HUDEP-2 (cell line): Measurements from ENCODE around the gene FGF6.
"Not testable (repeated sequence)": the region's sequence is repeated elsewhere in the genome, so short reads cannot be mapped to it uniquely, and the experiment has no call there.

Experiments used
- DNase-seq, 76 experiments: peaks; one replicate each; lab custom pipeline; 2025; ENCODE audit not compliant: unreplicated experiment in 76 of 76; lab: John Stamatoyannopoulos, UW

Gene FGF6, protein sequence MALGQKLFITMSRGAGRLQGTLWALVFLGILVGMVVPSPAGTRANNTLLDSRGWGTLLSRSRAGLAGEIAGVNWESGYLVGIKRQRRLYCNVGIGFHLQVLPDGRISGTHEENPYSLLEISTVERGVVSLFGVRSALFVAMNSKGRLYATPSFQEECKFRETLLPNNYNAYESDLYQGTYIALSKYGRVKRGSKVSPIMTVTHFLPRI

DNA sequence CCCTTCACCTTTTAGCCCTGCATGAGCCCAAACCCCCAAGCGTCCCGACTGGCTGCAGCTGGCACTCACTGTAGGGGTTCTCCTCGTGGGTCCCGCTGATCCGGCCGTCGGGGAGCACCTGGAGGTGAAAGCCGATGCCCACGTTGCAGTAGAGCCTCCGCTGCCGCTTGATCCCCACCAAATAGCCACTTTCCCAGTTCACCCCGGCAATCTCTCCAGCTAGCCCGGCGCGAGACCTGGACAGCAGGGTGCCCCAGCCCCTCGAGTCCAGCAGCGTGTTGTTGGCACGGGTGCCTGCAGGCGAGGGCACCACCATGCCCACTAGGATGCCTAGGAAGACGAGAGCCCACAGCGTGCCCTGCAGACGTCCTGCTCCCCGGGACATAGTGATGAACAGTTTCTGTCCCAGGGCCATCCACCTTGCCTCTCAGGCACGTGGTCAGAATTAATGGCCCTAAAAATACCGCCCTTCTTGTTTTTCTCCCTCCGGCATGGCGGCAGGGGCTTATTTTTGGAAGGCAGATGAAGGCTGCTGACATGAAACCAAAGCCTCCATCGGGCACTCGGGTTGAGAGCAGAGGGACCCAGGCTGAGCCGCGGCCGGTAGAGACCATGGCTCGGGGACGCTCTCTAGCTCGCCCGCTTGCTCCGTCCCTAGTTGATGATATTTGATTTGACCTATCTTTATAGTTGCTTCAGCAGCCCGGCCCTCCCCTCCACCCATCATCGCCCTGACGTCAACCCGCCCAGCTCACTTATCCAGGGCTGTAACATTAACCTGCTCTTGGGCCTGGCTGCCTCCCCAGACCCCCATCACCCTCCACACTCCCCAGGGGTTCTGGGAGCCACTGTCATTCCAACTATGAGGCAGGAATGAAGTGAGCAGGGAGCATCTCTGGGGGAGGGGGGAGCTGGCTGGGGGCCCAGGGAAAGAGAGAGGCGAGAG lies at the start of gene FGF6:
FGF6 (minus strand) TSS at position 660 of the 946 bp plus-strand sequence; CDS start at position 415, 245 bp downstream.
- no peak for DNase-seq

DNA sequence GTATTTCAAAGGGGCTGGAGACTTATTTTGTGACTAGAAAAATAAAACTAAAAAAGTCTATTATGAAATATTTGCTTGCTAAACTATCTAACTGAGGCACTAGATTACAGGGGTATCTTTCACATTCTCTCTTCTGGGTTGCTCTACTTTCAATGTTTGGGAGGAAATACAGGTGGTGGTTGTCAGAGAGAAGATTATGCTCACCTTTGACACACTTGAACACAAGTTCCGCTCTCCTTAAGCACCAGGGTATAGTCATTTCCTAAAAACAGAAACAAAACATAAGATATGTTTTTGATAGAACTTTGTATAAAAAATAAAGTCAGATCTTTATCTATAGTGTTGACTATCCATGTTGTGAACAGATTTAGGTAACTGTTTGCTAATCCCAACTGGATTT lies 45.4 kb upstream of the FGF6 start:
- DNase-seq = no peak

DNA sequence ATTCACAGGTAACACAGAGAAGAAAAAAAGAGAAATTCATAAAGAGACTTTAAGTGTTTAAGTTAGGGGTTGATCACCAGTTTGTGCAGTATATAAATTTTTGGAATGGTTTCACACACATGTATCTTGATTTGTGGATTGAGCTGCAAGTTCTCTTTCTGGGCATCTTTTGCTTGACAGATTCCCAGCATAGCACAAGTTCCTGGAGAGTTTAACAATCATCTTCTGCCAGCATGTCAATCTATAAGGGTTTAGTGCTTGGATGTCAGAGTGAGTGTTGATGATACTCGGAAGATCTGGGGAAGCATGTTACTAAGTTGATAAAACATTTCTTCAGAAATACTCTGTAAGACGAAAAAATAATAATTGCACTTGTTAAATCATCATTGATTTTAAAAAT lies 43.9 kb upstream of the FGF6 start:
- no peak for DNase-seq

DNA sequence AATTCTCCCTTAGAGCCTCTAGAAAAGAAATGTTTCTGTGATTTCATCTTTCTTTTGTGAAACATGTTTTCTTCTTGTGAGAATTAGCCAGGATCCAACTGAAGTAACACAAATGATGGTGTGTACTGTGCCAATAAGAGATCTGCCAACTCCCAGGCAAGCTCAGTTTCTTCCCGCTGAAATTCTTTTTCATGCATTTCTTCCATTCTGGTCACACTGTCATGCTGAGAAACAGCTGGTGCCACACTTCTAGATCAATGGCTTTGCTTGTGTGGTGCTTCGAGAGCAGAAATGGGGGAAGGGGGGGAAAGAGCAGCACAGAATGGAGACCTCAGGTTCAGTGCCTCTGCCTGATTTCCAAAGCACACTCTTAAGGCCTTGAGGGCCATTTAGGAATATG lies 41.4 kb upstream of the FGF6 start:
- DNase-seq = no peak

DNA sequence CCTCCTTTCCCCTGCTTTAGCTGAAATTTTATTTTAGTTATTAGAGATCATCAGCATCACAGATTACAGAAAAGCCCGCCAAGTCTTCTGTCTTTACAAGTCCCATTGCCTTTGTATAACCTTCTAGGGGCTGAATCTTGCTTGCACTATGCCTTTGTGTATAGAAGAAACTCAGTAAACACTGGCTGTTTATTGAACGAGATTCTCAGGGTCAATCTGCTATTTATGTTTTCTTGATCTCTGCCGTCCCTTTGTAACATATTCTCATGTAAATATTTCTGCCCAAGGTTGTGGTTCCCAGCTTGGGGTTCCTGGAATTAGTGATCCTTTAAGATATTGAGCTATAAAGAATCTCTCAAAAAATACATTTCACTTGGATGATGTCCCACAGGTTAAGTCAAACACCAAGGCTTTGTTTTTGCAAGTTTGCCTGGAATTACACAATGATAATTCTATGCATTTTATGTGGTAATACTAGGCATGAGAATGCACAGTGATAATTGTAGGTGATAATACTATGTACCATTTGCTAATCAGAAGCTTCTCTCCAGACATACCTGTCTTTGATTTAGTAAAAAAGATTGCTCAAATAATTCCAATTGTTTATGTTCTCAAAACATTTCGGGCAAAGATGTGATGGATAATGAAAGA lies 40.6 kb upstream of the FGF6 start:
- DNase-seq = no peak

DNA sequence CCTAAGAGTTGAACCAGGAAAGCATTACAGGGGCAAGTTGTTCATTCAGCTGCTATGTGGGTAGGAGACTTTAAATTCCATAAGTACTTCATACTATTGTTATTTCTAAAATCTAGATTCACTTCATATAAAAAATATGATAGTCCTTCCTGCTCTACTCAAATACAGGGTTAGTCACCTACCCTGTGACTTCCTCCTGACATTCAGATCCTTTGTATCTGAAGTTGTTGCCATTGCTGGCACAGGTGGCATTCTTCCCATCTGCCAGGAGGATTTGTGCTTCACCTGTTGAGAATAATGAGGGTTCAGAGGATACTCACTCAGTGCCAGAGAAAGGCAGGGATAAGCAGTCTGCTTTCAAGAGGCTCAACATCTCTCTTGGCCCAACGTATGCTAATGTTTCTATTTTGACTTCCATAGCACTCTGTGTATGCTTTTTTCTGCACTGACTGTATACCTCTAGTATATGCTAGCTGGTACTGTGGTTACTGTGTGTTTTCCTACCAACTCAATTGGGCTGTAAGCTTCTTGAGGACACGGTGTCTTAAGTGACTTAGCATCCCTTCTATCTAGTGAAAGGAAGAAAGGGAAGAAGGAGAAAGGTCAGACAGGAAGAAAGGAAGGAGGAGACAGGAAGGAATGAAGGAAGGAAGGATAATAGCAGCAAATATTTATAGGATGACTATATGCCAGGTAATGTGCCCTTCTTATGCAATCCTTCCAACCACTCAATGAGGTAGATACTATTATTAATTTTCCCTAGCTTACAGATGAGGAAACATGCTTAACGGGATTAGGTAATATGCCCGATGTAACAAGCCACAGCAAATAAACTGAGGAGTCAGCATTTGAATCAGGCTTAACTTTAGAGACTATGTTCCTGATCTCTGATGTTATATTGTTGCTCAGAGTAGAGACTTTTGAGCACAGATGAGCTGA lies 38.5 kb upstream of the FGF6 start:
- no peak for DNase-seq

DNA sequence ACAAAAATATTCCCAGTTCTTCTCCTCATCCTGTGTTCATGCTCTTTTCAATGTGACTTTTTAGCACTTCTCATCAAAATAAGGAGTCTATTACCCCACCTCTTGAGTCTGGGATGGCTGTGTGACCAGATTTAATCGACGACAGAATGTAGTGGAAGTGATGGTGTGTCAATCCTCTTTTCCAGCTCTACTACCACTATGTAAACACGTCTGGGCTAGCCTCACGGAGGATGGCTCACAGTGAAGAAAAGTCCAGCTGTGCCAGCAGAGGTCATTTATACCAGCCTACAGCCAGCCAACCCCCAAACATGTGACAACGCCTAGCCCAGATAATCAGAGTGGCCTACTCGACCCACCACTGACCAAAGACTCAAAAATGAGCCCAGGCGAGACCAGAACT lies 37.3 kb upstream of the FGF6 start:
- DNase-seq = no peak

DNA sequence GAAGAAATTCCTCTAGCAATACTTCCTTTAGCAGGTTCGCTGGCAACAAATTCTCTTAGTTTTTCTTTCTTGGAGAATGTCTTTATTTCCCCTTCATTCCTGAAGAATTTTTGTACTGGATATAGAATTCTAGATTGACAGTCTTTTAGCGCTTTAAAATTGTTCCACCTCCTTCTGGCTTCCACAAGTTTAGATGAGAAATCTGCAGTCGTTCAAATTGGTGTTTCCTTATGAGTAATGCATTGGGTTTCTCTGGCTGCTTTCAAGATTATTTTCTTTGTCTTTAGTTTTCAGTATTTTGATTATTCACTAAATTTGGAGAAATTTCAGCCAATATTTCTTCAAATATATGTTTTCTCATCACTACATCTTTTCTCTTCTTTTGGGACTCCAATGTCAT lies 33.3 kb upstream of the FGF6 start:
- no peak for DNase-seq

DNA sequence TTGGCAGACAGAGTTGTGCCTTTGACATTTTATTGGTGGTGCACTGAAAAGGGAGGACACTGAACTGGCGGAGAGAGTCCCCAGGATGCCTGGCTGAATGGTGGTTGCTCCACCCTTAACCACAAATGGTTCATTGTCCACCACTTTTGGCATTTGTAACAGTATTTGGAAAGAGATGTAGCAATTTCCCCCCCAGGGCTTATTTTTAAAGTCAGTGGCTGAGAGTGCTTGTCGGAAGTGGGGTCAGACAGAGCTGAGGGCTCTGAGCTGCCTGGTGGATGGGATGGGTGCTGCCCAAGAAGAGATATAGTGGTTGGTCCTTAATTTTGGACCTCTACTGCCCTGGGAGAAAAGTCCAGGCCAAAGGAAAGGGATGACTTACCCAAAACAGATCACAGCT lies 31.5 kb upstream of the FGF6 start:
- no peak for DNase-seq

DNA sequence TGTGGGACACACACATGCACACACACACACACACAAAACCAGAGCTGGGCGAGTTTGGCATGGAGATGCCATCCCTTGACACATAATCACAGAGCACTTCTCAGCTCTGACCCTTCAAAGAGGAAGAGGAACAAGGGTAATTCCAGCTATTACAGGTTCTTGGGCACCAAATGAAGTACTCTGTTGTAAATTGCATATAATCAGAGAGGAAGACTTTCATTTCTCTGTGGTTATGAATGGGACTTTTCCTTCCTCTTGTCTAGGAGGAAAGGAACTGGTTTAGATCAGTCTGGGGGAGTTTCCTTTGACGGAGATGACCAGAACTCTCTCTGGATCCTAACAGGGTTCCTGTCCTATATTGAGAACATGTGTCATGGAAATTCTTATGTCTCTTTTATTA lies 26.4 kb upstream of the FGF6 start:
- no peak for DNase-seq

DNA sequence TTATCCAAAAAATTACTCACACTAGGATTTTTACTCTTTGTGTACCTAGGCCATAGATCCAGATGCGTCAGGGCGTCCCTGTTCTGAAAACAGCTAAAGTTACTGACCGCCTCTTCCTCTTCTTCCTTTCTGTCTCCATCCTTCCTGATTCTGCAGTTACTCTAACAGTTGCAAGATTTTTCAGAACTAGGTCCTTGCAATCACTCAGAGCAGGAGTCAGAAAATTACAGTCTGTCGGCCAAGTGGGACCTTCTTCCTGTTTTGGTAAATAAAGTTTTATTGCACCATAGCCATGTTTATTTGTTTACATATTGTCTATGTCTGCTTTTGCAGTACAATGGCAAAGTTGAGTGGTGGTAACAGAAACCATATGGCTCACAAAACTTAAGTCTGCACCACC lies 25.6 kb upstream of the FGF6 start:
- DNase-seq = no peak

DNA sequence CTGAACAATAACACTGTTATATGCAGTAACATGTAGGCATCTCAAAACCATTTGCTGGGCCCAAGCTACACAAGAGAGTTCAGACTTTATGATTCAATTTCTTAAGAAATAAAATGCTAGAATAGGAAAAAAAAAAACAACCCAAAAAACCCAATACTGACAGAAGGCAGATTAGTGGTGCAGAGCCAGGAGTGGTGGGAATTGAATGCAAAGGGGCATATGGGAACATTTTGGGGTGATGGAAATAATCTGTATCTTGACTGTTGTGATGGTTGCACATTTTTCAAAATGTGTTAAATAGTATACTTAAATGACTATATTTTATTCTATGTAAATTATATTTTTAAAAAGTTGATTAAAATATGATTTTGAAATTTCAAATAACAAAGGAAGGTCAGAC lies 23.4 kb upstream of the FGF6 start:
- no peak for DNase-seq

DNA sequence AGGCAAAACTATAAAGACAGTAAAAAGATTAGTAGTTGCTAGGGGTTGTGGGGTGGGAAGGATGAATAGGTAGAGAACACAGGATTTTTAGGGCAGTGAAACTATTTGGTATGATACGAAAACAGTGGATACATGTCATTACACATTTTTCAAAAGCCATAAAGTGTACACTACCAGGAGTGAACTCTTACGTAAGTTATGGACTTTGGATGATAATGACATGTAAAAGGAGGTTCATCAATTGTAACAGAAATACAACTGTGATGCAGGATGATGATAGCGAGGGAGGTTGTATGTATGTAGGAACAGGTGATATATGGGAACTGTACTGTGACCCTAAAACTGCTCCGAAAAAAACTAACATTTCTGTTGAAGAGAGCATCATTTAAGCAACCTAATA lies 15.1 kb upstream of the FGF6 start:
- DNase-seq = no peak

DNA sequence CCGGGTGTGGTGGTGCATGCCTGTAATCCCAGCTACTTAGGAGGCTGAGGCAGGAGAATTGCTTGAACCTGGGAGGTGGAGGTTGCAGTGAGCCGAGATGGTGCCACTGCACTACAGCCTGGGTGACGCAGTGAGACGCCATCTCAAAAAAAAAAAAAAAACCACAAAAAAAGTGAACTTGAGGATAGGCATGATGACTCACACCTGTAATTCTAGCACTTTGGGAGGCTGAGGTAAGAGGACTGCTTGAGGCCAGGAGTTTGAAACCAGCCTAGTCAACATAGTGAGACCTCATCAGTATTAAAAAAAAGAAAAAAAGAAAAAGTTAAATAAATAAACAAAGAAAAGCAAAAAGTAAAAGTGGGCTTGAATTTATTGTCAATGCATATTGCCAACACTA lies 10.2 kb upstream of the FGF6 start:
- not testable (repeated sequence) for DNase-seq

DNA sequence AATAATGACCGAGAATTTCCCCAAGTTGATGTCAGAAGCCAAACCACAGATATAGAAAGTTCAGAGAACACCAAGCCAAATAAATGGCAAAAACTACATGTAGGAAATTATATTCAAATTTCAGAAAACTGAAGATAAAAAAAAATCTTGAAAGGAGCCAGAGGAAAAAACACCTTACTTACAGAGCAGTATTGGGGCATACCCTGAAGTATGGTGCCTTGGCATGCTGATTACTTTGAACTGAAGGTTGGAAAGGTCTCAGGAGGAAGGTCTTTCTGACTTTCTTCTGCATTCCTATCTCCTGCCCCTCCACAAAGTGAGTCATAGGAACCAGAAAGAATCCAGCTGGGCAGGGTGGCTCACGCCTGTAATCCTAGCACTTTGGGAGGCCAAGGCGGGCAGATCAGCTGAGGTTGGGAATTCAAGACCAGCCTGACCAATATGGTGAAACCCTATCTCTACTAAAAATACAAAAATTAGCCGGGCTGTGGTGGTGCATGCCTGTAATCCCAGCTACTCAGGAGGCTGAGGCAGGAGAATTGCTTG lies 8.8 kb upstream of the FGF6 start:
- no peak for DNase-seq

DNA sequence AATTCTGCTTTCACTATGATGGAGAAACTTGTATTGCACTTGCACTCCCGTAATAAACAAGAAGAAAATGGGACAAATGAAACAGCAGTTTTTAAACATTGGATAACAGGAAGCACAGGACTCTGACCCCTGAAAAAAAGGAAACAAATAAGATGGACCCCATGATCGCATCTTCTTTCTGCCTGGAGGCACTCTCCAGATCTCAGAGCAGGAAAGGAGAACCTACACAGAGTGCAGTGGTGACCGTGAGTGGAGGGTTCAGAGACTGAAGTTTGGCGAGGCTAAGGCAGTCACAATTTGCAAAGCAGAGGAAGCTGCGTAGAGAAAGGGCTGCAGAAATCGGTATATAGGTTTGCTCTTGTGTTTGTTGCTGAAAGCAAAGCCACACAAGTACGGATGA lies 6.1 kb upstream of the FGF6 start:
- no peak for DNase-seq

DNA sequence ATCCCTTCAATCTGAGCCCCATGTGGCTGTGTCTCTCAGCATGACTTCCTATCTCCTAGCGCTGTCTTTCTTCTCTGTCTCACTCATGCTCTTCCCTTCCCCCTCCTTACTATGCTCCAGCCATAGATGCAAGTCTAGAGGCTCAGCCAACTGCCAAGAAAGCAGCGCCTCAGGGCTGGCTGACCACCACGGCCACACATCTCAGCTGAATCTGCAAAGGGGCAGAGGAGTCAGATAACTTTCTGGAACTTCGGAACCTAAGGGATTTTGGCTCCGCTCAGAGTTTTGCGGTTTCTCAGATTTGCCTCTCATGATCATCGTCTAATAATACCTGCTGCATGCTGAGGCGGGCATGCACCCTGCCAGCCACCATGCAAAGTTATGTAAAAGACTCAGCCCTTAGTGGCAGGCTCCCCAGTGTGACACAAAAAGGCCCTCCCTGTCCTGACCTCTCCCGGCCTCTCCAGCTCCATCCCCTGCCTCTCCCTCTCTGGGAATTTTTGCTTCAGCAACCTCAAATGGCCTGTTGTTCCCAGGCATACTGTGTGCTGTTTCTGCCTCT lies 5.0 kb upstream of the FGF6 start:
- no peak for DNase-seq

DNA sequence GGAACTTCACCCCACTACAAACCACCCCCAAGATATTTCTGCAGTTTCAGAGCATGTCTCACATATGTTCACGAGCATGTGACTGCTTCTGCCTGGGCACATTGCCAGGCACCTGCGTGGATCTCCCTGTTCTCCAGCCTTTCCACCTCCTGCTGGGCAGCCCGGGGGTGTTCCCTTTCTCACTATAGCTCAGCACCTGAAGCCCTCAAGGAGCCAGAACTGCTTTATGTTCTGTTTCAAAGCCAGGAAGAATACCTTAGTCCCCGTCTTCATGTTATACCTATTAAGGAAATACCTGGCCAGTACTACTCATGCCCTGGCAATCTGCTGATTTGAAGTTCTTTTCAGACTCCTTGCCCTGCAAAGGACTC lies 4.2 kb upstream of the FGF6 start:
- no peak for DNase-seq

DNA sequence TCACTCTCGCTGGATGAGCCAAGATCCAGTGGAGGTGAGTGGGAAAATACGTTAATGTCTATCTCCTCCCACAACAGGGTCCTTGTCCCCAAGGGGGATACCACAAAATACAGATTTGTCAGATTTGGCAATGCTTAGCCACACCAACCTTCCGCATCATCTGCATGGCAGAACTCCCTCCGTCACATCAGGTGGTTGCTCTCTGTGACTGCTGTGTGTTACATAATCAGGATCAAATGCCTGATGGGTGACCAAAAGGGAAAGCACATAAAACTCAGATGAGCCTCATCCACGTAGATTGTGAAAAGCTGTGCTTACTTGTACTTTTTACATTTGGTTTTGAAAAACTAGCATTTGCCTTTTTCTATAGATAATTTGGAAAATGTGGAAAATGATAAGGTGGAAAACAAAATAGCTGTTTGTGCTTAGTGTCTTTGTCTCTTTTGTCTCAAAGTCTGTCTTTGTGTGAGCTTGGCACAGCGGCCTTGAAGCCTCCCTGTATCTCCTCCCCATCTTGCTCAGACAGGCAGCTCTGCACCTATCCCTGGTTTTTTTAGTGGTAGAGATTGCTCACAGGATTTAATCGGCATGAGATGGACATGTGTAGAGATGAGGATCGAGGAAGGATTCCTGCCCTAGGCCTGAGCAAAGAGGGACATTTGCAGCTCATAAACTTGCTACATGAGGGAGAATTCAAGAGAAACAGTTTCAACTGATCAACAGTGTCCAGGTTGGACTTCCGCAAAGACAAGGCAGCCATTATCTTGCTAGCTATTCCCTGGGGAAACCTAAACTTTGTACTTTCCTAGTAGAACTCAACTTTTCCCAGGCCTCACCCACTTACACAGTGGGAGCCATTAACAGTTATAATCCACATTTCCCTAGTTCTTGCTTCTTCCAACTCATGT lies 3.6 kb upstream of the FGF6 start:
- no peak for DNase-seq
